ENCODE results near the gene DNAJC16. TPM values are rescaled to one million over a fixed set of nuclear protein-coding genes. Genes with fewer than 3 reads are reported as not detected.

The DNAJC16 gene

DNA sequence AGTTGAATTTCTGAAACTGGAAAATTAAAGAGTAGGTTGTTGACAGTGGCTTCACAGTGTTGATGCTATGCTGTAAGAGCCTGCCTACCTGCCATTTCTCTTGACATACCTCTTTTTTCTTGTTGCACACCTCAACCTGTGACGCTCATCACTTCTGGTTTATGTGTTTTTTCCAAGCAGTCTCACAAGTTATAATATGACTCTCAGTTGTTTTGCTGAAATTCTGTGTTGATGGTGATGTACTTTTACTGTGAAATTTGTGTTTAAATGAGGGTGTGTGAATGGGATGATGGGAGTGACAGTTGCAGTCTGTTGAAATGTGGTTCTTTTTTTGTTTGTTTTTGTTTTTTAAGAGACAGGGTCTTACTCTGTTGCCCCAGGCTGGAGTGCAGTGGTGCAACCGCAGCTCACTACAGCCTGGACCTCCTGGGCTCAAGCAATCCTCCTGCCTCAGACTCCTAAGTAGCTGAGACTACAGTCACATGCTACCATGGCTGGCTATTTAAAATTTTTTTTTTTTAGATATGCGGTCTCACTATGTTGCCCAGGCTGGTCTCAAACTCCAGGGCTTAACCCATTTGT is 97.6 kb downstream of the DNAJC16 start:
- no peak overlapping the region for H3K23ac ChIP-seq (ENCODE audit: low read length)
- H4K5ac ChIP-seq (ENCODE audit: low read length) = no peak overlapping the region
- H3K4me1 ChIP-seq (ENCODE audit: control insufficient read depth, low read depth, low read length) = peaks cover 4% of the 10 kb centered on the region
- H2BK120ac ChIP-seq (ENCODE audit: low read depth, low read length) = no peak overlapping the region
- H2AK5ac ChIP-seq (ENCODE audit: low read length) = no peak overlapping the region
- DNase-seq = no peak
- H3K4me3 ChIP-seq (ENCODE audit: low read length) = no peak overlapping the region
- H3K36me3 ChIP-seq (ENCODE audit: control insufficient read depth, insufficient read depth, low read length) = peaks cover 5% of the 10 kb centered on the region
- no peak overlapping the region for H3K4ac ChIP-seq (ENCODE audit: low read depth, low read length)
- H2BK5ac ChIP-seq (ENCODE audit: low read length) = no peak overlapping the region
- H3K4me2 ChIP-seq (ENCODE audit: low read length) = no peak overlapping the region
- H3K79me1 ChIP-seq (ENCODE audit: low read length) = peaks cover 13% of the 10 kb centered on the region
- no peaks in the 10 kb centered on the region for H3K27me3 ChIP-seq (ENCODE audit: insufficient read depth, low read length, poor library complexity)
- no peak overlapping the region for H3K9ac ChIP-seq (ENCODE audit: low read length)
- no peak overlapping the region for H3K56ac ChIP-seq (ENCODE audit: low read length)
- H3K79me2 ChIP-seq (ENCODE audit: control insufficient read depth, insufficient read depth, low read length) = peaks cover 56% of the 10 kb centered on the region
- WGBS (ENCODE audit: extremely low coverage, insufficient coverage, low lambda C conversion rate) = no CpG with 5 or more reads among the region's 3 CpGs
- no peak overlapping the region for H4K8ac ChIP-seq (ENCODE audit: low read depth, low read length)
- no peak overlapping the region for H3K27ac ChIP-seq (ENCODE audit: low read depth, low read length)
- H3K18ac ChIP-seq (ENCODE audit: low read length) = no peak overlapping the region
- no peak overlapping the region for H2BK15ac ChIP-seq (replicated peaks; ENCODE audit: low read depth)

DNA sequence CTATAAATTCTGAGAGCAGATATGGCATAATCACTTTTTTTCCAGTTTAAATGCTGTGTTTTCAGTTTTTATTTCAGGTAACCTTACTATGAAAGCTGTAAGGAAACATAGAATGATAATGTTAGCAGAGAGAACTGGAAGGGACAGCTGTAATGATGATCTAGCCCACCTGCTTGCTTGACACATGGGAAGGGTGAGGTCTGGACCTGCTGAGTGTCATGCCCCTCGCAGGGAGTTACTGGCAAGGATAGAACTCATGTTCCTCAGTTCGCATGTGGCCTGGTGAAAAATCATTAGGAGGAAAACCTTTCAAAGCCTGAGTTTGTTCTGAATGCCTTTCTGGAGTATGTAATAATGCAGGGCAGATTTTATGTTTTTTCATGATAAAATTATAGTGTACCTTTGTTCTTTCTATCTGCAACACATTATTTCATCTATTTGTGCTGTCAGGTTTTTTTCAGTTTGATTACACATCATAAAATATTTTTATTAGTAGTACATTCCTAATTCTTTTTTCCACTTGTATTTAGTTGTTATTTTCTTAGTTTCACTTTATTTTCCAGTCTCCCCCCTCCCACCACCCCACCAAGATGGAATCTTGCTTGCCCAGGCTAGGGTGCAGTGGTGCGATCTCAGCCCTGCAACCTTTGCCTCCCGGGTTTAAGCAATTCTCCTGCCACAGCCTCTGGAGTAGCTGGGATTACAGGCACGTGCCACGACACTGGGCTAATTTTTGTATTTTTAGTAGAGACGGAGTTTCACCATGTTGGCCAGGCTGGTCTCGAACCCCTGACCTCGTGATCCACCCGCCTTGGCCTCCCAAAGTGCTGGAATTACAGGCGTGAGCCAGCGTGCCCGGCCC is 98.6 kb downstream of the DNAJC16 start:
- Histone ChIP-seq H2BK120ac (ENCODE audit: low read depth, low read length) (no peak overlapping the region), H2BK15ac (replicated peaks; ENCODE audit: low read depth) (no peak overlapping the region), H3K9ac (ENCODE audit: low read length) (no peak overlapping the region), H3K18ac (ENCODE audit: low read length) (no peak overlapping the region), H3K56ac (ENCODE audit: low read length) (no peak overlapping the region), H3K4ac (ENCODE audit: low read depth, low read length) (no peak overlapping the region), H3K4me2 (ENCODE audit: low read length) (no peak overlapping the region), H4K5ac (ENCODE audit: low read length) (no peak overlapping the region), H3K79me1 (ENCODE audit: low read length) (peaks cover 15% of the 10 kb centered on the region), H3K27ac (ENCODE audit: low read depth, low read length) (no peak overlapping the region), H3K4me1 (ENCODE audit: control insufficient read depth, low read depth, low read length) (no peaks in the 10 kb centered on the region), H3K23ac (ENCODE audit: low read length) (no peak overlapping the region), H3K79me2 (ENCODE audit: control insufficient read depth, insufficient read depth, low read length) (peaks cover 47% of the 10 kb centered on the region), H2BK5ac (ENCODE audit: low read length) (no peak overlapping the region), H3K4me3 (ENCODE audit: low read length) (no peak overlapping the region), H2AK5ac (ENCODE audit: low read length) (no peak overlapping the region), H4K8ac (ENCODE audit: low read depth, low read length) (no peak overlapping the region), H3K36me3 (ENCODE audit: control insufficient read depth, insufficient read depth, low read length) (peaks cover 5% of the 10 kb centered on the region), H3K27me3 (ENCODE audit: insufficient read depth, low read length, poor library complexity) (no peaks in the 10 kb centered on the region)
- WGBS (ENCODE audit: extremely low coverage, insufficient coverage, low lambda C conversion rate) = no CpG with 5 or more reads among the region's 13 CpGs
- DNase-seq = peak; percentile 21

Small RNA genes within 50 kb of the gene (small RNA-seq; reads per million reads assigned to genes)
- gene CD24P1 (ENCODE audit: insufficient read depth) = not detected
- gene RNU7-179P (ENCODE audit: insufficient read depth) = not detected
- gene SCARNA21B (ENCODE audit: insufficient read depth) = not detected
